ENCODE data around the gene SLC4A1. TPM values are rescaled to one million over a fixed set of nuclear protein-coding genes. Genes with fewer than 3 reads are reported as not detected.

The SLC4A1 gene
- total and polyA plus RNA-seq, 10 donors, result 0.04 to 315 (median 10.3) TPM

DNA sequence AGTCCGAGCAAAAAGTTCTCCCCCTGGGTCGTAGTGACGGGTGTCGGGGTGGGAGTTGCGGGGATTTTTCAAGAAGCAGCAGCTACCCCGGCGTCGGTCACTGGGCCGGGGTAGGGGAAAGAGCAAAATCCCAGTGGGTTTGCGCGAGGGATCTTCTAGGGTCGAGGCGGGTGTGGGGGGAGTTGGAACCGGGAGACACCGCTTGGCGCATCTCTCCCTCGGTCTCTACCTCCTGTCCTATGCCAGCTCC is 46.1 kb downstream of the SLC4A1 start:
- H3K27ac ChIP-seq, result peak overlapping the region; percentile 97 to 100 (median 99)
- peaks cover 23 to 47% (median 40%) of the 10 kb centered on the region in 6 donors for H3K4me1 ChIP-seq
- no peaks in the 10 kb centered on the region for H3K9me3 ChIP-seq
- TF ChIP-seq, protein P1, sequence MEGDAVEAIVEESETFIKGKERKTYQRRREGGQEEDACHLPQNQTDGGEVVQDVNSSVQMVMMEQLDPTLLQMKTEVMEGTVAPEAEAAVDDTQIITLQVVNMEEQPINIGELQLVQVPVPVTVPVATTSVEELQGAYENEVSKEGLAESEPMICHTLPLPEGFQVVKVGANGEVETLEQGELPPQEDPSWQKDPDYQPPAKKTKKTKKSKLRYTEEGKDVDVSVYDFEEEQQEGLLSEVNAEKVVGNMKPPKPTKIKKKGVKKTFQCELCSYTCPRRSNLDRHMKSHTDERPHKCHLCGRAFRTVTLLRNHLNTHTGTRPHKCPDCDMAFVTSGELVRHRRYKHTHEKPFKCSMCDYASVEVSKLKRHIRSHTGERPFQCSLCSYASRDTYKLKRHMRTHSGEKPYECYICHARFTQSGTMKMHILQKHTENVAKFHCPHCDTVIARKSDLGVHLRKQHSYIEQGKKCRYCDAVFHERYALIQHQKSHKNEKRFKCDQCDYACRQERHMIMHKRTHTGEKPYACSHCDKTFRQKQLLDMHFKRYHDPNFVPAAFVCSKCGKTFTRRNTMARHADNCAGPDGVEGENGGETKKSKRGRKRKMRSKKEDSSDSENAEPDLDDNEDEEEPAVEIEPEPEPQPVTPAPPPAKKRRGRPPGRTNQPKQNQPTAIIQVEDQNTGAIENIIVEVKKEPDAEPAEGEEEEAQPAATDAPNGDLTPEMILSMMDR (IDR thresholded peaks at IDR 0.05 in 8 of 11, conservative IDR thresholded peaks at IDR 0.05 in 3 of 11), result no peak
- TF ChIP-seq POLR2AphosphoS5 (IDR thresholded peaks at IDR 0.05), result no peak
- TF ChIP-seq POLR2A (IDR thresholded peaks at IDR 0.05), result no peak
- intact Hi-C loops (cut with DNase I; ENCODE audit: low total_unique reads), result loop anchor here (10.0 kb wide), 1 partner anchor 53 kb away; no protein-coding TSS in a partner anchor
- DNase-seq, result no peak
- H3K27me3 ChIP-seq (replicated peaks in 1 of 7), result no peaks in the 10 kb centered on the region
- peaks cover 0 to 10% (median under 1%) of the 10 kb centered on the region in 6 donors for H3K36me3 ChIP-seq
- H3K4me3 ChIP-seq, result peak overlapping the region; percentile 75 to 96 (median 87)
- WGBS, 5 donors, result 1% methylated on average over 17 of the region's 17 CpGs

- peak; percentile 93 for DNase-seq
- intact Hi-C loops (cut with DNase I; ENCODE audit: low total_unique reads), result loop anchor here (10.0 kb wide), 1 partner anchor 54 kb away; no protein-coding TSS in a partner anchor
- peak overlapping the region; percentile 75 to 96 (median 87) for H3K4me3 ChIP-seq
- no peaks in the 10 kb centered on the region for H3K27me3 ChIP-seq (replicated peaks in 1 of 7)
- H3K36me3 ChIP-seq, result peaks cover 0 to 15% (median 4%) of the 10 kb centered on the region in 6 donors
- no peak for TF ChIP-seq POLR2A (IDR thresholded peaks at IDR 0.05)
- TF ChIP-seq, protein P1 (IDR thresholded peaks at IDR 0.05 in 8 of 11, conservative IDR thresholded peaks at IDR 0.05 in 3 of 11), result peak in 3 of 11 experiments; percentile 5 to 17 (median 15)
- peak; percentile 61 to 79 (median 76) for TF ChIP-seq POLR2AphosphoS5 (IDR thresholded peaks at IDR 0.05)
- peaks cover 28 to 52% (median 45%) of the 10 kb centered on the region in 6 donors for H3K4me1 ChIP-seq
- no peaks in the 10 kb centered on the region for H3K9me3 ChIP-seq
- H3K27ac ChIP-seq, result peak overlapping the region; percentile 97 to 100 (median 99)
- 0 to 1% (median 1%) methylated on average over 53 to 54 of the region's 54 CpGs for WGBS, 5 donors
Measured at GRCh38 chr17:44221084-44221861, 46.7 kb downstream of the SLC4A1 start.

- peak; percentile 92 for DNase-seq
- Histone ChIP-seq H3K36me3 (peaks cover 0 to 23% (median 13%) of the 10 kb centered on the region in 6 donors), H3K4me3 (peak overlapping the region; percentile 75 to 96 (median 87)), H3K27me3 (replicated peaks in 1 of 7) (no peaks in the 10 kb centered on the region), H3K27ac (peak overlapping the region; percentile 97 to 100 (median 99)), H3K9me3 (no peaks in the 10 kb centered on the region), H3K4me1 (peaks cover 28 to 60% (median 53%) of the 10 kb centered on the region in 6 donors)
- intact Hi-C loops (cut with DNase I; ENCODE audit: low total_unique reads), result loop anchor here (10.0 kb wide), 1 partner anchor 54 kb away; no protein-coding TSS in a partner anchor
- TF ChIP-seq POLR2AphosphoS5 (IDR thresholded peaks at IDR 0.05), result peak; percentile 26 to 69 (median 44)
- no peak for TF ChIP-seq POLR2A (IDR thresholded peaks at IDR 0.05)
- WGBS, 5 donors, result 0 to 2% (median 0%) methylated on average over 42 to 108 of the region's 108 CpGs
Measured at GRCh38 chr17:44220213-44221083, 47.5 kb downstream of the SLC4A1 start.

GRCh38 chr17:44219616-44220212 is 48.2 kb downstream of the SLC4A1 start, which contains the start of gene UBTF:
TSS of gene UBTF (minus strand) at chr17:44219675. CDS start at chr17:44218229, 1,446 bp downstream.
- H3K4me1 ChIP-seq, result peaks cover 33 to 67% (median 61%) of the 10 kb centered on the region in 6 donors
- 0 to 1% (median 0%) methylated on average over 23 to 73 of the region's 76 CpGs; no CpG with 5 or more reads in 1 of the 5 donors for WGBS, 5 donors
- H3K4me3 ChIP-seq, result peak within 1 kb of the TSS; percentile 75 to 96 (median 87)
- intact Hi-C loops (cut with DNase I; ENCODE audit: low total_unique reads), result loop anchor here (2.0 to 10.0 kb wide), 2 partner anchors 55 to 105 kb away; partner anchors contain the start of gene SLC25A39
- no peaks in the 10 kb centered on the region for H3K27me3 ChIP-seq (replicated peaks in 1 of 7)
- peak; percentile 19 to 45 (median 27) for TF ChIP-seq POLR2AphosphoS5 (IDR thresholded peaks at IDR 0.05)
- no peak for TF ChIP-seq POLR2A (IDR thresholded peaks at IDR 0.05)
- TF ChIP-seq, protein P1 (IDR thresholded peaks at IDR 0.05 in 8 of 11, conservative IDR thresholded peaks at IDR 0.05 in 3 of 11), result no peak
- DNase-seq, result peak; percentile 96
- H3K9me3 ChIP-seq, result no peaks in the 10 kb centered on the region
- peaks cover 0 to 30% (median 20%) of the 10 kb centered on the region in 6 donors for H3K36me3 ChIP-seq
- H3K27ac ChIP-seq, result peak within 1 kb of the TSS; percentile 97 to 100 (median 99)

Data from spleen (tissue), 11 donors.